ENCODE data around the gene TRAF1. TPM values are rescaled to one million over a fixed set of nuclear protein-coding genes. Genes with fewer than 3 reads are reported as not detected.

Gene TRAF1
- total RNA-seq, 1 donor from 2014 or later = 2.4 TPM

GRCh38 chr9:120942186-120943001, 15.8 kb upstream of the TRAF1 start:
- ATAC-seq = peak; percentile 64
- no peak for DNase-seq
- intact Hi-C loops (cut with micrococcal nuclease) = no loop called here

DNA sequence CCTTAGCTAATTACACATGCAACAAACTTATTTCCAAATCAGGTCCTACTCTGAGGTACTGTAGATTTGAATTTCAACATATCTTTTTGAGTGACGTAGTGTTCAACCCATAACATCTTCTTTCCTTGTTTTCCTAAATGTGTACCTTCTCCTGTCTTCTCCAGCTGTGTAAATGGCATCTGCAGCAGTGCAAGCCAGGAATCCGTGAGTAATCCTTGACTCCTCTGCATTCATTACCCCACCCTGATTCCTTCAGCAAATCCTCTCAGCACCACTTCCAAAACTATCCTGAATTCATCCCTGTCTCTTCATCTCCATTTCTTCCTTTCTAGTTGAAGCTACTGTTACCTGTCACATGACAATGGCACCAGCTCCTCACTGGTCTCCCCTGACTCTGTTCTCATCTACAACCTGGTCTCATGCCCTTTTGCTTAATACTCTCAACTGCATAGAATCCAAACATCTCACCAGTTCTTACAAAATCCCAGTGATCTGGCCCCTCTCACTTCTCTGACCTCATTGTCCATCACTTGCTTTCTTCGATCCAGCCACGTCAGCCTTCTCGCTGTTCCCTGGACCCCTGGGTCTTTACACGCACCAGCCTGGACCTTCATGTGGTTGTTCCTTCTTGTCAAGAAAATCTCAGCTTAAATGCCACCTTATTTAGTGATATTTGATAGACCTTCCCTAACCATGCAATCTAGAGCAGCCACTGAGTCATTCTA, 14.6 kb upstream of the TRAF1 start:
- intact Hi-C loops (cut with micrococcal nuclease) = no loop called here
- no peak for ATAC-seq
- DNase-seq = no peak

DNA sequence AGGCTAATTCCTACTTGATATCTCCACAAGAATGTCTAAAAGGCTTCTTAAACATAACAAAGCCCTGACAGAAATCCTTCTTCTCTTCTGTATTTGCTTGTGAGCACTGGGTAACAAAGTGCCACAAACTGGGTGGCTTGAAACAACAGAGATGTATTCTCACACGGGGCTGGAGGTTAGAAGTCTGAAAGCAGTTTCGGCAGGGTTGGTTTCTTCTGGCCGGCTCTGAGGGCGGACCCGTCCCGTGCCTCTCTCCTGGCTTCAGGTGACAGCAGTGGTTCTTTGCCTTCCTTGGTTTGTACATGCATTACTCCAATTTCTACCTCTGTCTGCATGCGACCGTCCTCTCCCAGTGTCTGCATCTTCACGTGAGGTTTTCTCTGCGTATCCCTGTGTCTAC, 14.0 kb upstream of the TRAF1 start:
- ATAC-seq (no peak), DNase-seq (no peak)
- intact Hi-C loops (cut with micrococcal nuclease) = no loop called here

- DNase-seq (no peak), ATAC-seq (no peak)
- intact Hi-C loops (cut with micrococcal nuclease) = loop anchor here (10.0 kb wide), 1 partner anchor 174 kb away; no protein-coding TSS in a partner anchor
Observed at GRCh38 chr9:120938851-120939250, 12.3 kb upstream of the TRAF1 start.

- peak; percentile 39 for ATAC-seq
- DNase-seq = no peak
- intact Hi-C loops (cut with micrococcal nuclease) = loop anchor here (10.0 kb wide), 1 partner anchor 173 kb away; no protein-coding TSS in a partner anchor
Observed at GRCh38 chr9:120937596-120937995, 11.0 kb upstream of the TRAF1 start.

GRCh38 chr9:120937127-120937526, 10.5 kb upstream of the TRAF1 start:
- DNase-seq (peak; percentile 65), ATAC-seq (peak; percentile 62)
- intact Hi-C loops (cut with micrococcal nuclease) = loop anchor here (10.0 kb wide), 1 partner anchor 172 kb away; no protein-coding TSS in a partner anchor

- intact Hi-C loops (cut with micrococcal nuclease) = loop anchor here (10.0 kb wide), 1 partner anchor 172 kb away; no protein-coding TSS in a partner anchor
- DNase-seq = no peak
- no peak for ATAC-seq
Observed at GRCh38 chr9:120936764-120937122, 10.1 kb upstream of the TRAF1 start.

- intact Hi-C loops (cut with micrococcal nuclease) = loop anchor here (10.0 kb wide), 1 partner anchor 171 kb away; no protein-coding TSS in a partner anchor
- peak; percentile 80 for ATAC-seq
- DNase-seq = peak; percentile 98
Observed at GRCh38 chr9:120936011-120936763, 9.6 kb upstream of the TRAF1 start.

DNA sequence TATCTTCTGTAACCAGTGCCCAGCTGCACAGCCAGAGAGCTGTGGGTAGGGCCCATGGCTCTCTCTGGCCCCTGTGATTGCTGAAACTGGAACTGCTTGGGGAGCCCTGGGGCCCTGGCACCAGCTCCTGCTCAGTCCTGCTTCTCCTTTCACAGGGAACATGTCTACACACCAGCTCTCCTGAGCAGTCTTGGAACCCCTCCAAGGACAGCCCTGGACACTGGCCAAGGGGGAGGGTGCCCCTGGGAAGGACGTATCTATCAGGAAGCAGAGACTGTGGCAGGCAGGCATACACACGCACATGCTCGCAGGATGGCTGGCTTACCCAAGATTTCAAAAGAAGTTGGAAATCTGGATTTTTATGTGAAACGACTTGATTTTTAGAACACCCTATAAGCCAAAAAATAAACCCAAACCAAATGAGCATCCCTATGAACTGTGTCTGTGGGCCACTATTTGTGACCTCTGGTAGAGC, 8.8 kb upstream of the TRAF1 start:
- DNase-seq (peak; percentile 97), ATAC-seq (peak; percentile 83)
- intact Hi-C loops (cut with micrococcal nuclease) = loop anchor here (10.0 kb wide), 1 partner anchor 171 kb away; no protein-coding TSS in a partner anchor

GRCh38 chr9:120934281-120934680, 7.7 kb upstream of the TRAF1 start:
- no peak for DNase-seq
- intact Hi-C loops (cut with micrococcal nuclease) = loop anchor here (10.0 kb wide), 1 partner anchor 169 kb away; no protein-coding TSS in a partner anchor

DNA sequence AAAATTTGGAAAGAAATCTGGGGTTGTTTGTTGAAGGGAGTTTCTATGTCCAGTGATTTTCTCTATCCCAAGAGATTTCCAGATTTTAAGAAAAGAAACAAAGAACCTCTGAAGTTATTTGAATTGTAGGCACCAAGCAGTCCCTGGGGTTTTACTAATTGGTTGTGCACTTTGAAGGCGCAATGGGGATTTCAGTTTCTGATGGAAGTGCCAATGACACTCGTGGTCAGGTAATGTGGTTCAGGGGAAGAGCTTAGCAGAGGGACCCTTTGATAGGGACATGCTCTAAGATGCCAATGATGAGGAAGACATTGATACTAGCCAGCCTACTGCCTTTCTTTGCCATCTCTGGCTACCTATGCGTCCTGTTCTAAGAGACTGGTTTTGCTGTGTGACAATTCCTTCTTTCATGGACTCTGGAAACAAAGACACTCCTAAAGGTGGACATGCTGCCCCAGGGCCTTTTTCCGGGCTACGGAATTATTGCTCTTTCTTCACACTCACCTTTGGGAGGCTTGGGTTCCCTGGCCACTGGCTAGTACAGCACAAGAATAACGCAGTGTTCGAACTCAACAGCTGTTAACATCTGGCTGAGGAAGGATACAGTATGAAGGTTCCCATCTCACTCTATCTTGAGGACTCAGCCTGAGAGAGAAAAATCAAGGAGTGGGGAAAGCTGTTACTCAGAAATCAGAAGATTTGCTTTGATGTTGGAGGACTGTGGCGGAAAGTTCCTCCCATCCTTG, 6.9 kb upstream of the TRAF1 start:
- no peak for DNase-seq
- no peak for ATAC-seq
- intact Hi-C loops (cut with micrococcal nuclease) = loop anchor here (10.0 kb wide), 1 partner anchor 169 kb away; no protein-coding TSS in a partner anchor

More at GRCh38 chr9:120934281-120934680, 7.7 kb upstream of the TRAF1 start:
- ATAC-seq = no peak

DNA sequence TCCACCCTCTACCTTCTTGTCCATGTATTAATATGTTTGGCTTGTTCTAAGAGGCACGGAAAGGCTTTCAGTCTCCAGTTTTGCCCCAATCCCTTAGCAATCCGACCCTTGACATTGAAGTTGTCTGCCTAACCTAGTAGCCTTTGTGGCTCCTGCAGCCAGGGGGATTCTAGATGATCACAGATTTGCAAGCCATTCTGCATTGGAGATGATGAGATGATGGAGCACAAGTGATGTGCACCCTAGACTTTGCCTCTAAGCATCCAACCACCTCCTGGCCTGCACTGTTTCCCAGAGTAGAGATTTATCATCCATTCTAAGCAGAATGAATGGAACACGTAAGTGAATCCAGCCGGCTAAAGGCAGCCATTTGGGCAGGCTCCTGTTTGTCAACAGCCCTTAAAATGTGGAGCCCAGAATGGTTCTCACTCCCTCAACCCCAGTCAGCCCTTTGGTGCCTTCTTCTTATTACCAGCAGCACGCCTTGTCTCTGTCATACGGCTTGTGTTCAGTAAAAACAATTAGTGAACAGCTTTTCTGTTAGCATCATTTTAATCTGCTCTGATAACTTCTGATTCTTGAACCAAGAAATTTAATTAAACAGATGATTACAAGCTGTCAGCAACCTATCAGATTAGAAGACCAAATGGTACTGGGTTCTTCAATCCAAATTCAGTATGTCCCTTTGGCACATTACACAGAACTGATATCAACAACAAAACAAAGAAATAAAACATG, 5.7 kb upstream of the TRAF1 start:
- intact Hi-C loops (cut with micrococcal nuclease) = loop anchor here (10.0 kb wide), 1 partner anchor 167 kb away; no protein-coding TSS in a partner anchor
- DNase-seq (no peak), ATAC-seq (no peak)

DNA sequence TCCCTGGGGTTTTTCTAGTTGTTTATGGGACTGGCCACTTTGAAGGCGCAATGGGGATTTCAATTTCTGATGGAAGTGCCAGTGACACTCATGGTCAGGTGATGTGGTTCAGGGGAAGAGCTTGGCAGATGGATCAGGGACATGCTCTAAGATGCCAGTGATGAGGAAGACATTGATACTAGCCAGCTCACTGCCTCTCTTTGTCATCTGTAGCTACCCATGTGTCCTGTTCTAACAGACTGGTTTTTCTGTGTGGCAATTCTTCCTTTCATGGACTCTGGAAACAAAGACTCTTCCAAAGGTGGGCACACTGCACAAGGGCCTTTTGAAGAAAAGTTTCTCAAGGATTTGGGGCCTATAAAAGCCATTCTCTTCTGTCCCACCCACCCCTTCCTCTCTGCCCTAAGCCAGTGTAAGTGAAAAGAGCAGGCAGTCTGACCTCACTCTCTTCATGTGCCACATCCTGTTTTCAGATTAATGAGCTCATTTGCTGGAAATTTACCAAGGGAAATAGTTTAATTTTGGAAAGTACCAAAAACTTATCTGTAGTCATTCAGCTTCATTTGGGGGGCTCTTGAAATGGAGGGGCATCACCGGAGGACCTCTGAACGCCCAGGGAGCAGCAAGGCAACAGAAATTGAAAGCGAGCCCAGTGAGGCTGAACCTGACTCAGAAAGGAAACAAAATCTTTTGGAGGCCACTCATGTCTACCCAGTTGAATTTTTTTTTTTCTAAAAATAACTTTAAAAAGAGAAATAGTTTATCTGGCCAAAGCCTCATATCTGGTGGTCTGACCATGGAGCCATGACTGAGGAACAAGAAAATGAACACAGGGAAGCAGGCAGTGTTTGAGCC, 4.9 kb upstream of the TRAF1 start:
- ATAC-seq = no peak
- intact Hi-C loops (cut with micrococcal nuclease) = loop anchor here (10.0 kb wide), 1 partner anchor 167 kb away; no protein-coding TSS in a partner anchor
- no peak for DNase-seq

DNA sequence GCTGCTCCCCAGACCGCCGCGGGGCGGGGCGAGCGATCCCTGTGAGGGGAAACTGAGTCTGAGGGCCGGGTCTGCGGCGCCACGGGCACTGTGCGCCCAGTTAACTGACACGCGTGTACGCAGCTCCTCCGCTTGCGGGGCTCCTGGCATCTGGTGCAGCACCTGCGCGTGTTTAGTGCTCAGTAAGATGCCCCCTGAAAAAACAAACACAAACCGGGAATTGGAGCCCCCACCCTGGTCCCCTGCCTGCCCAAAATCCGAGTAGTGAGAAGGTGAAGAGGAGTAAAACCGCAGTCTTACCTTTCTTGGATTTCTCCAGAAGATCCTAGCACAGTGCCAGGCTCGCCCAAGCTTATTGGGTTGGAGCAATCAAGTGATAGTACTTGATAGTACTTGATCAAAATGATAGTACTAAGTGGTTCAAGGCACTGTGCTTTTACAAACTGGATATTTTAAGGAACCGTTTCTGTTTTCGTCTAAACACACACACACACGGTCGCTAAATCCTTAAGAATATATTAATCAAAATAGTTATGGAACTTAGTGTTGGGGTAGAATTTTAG, 2.7 kb upstream of the TRAF1 start:
- DNase-seq = no peak
- ATAC-seq = no peak
- intact Hi-C loops (cut with micrococcal nuclease) = loop anchor here (5.0 kb wide), 1 partner anchor 87 kb away; the partner anchor contains the start of gene PSMD5

DNA sequence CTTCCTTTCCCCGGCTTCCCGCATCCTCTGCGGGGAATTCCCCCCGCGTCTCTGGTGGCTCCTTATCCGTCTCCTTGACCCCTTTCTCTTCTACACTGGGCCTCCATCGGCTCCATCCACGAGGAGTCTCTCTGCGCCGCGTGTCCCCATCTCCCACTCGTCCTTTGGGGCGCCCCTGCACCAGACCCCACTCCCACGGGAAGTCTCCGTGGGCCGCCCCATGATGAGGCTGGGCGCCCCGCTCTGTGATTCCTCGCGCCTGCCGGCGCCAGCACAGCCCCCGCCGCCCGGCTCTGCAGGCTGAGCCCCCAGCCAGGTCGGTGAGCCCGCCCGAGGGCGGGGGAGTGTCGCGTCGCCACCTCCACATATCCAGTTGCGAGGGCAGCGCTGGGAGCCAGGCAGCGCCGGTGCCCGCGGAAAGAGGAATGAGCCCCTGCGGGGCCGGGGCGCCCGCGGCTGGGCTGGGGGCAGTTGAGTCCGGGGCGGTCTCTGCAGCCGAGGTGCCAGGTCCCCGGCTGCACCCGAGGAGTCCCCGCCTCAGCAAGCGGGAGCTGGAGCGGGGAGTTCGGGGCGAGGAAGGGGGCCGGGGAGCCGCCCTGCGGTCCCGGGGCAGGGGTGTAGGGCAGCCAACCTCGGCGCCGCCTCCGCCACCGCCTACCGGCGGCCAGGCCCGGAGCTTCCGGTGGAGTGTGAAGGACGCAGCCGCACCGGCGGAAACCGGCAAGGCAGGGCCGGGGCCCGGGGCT, 2.1 kb upstream of the TRAF1 start:
- peak; percentile 89 for DNase-seq
- intact Hi-C loops (cut with micrococcal nuclease) = loop anchor here (5.0 kb wide), 1 partner anchor 86 kb away; the partner anchor contains the start of gene PSMD5
- peak; percentile 95 for ATAC-seq

All from left ventricle myocardium superior (tissue), 1 donor.